Stimulated activated memory B cell treated with anti-CD40 and anti-IgM and Interleukin-4, amounts not matched to agents 10 μg/mL and 1 μg/mL and 100 μg/mL, for 72 hours (primary cell): ENCODE results near the gene WNT3A.

Experiments used
- ATAC-seq: fragments of 150-1000 bp; cut with Tn5 transposase; 2 replicates; pipeline ENCODE4 v1.10.0; 2021
- H3K27ac Mint-ChIP-seq: one replicate; pipeline ENCODE4 v1.8.0; 2022; ENCODE audit warnings: mild to moderate bottlenecking, mixed read lengths
- H3K27me3 Mint-ChIP-seq: one replicate; pipeline ENCODE4 v1.8.0; 2022; ENCODE audit warnings: mixed read lengths
- H3K36me3 Mint-ChIP-seq: one replicate; pipeline ENCODE4 v1.8.0; 2022; ENCODE audit warnings: mixed read lengths
- H3K4me1 Mint-ChIP-seq: one replicate; pipeline ENCODE4 v1.8.0; 2022; ENCODE audit warnings: mixed read lengths
- H3K4me3 Mint-ChIP-seq: one replicate; pipeline ENCODE4 v1.8.0; 2022; ENCODE audit warnings: mild to moderate bottlenecking, moderate library complexity, mixed read lengths
- H3K9me3 Mint-ChIP-seq: one replicate; pipeline ENCODE4 v1.8.0; 2022; ENCODE audit warnings: mixed read lengths

The WNT3A gene

GRCh38 chr1:228073061-228073856 lies 66.5 kb downstream of the WNT3A start:
- peak; percentile 17 for ATAC-seq
- H3K9me3 Mint-ChIP-seq, result no peaks in the 10 kb centered on the region
- H3K27me3 Mint-ChIP-seq, result peaks cover 5% of the 10 kb centered on the region
- no peak overlapping the region for H3K27ac Mint-ChIP-seq
- no peaks in the 10 kb centered on the region for H3K36me3 Mint-ChIP-seq
- H3K4me3 Mint-ChIP-seq, result no peak overlapping the region
- H3K4me1 Mint-ChIP-seq, result peaks cover 32% of the 10 kb centered on the region

GRCh38 chr1:228073857-228074545 lies 67.2 kb downstream of the WNT3A start:
- no peak for ATAC-seq

GRCh38 chr1:228074954-228075730 lies 68.3 kb downstream of the WNT3A start:
- no peak for ATAC-seq
- H3K4me1 Mint-ChIP-seq, result peaks cover 45% of the 10 kb centered on the region

More at GRCh38 chr1:228073857-228074545, 67.2 kb downstream of the WNT3A start:
- Mint-ChIP-seq H3K27ac (no peak overlapping the region), H3K27me3 (no peaks in the 10 kb centered on the region), H3K36me3 (no peaks in the 10 kb centered on the region), H3K9me3 (no peaks in the 10 kb centered on the region), H3K4me3 (no peak overlapping the region), H3K4me1 (peaks cover 36% of the 10 kb centered on the region)

GRCh38 chr1:228075801-228076271 lies 69.0 kb downstream of the WNT3A start:
- H3K36me3 Mint-ChIP-seq, result no peaks in the 10 kb centered on the region
- peaks cover 48% of the 10 kb centered on the region for H3K4me1 Mint-ChIP-seq
- no peak overlapping the region for H3K27ac Mint-ChIP-seq
- ATAC-seq, result no peak
- no peaks in the 10 kb centered on the region for H3K27me3 Mint-ChIP-seq
- no peaks in the 10 kb centered on the region for H3K9me3 Mint-ChIP-seq
- no peak overlapping the region for H3K4me3 Mint-ChIP-seq

More at GRCh38 chr1:228074954-228075730, 68.3 kb downstream of the WNT3A start:
- H3K27ac Mint-ChIP-seq, result no peak overlapping the region
- no peaks in the 10 kb centered on the region for H3K36me3 Mint-ChIP-seq
- H3K9me3 Mint-ChIP-seq, result no peaks in the 10 kb centered on the region
- H3K4me3 Mint-ChIP-seq, result no peak overlapping the region
- no peaks in the 10 kb centered on the region for H3K27me3 Mint-ChIP-seq

GRCh38 chr1:228076796-228077430 lies 70.1 kb downstream of the WNT3A start:
- Mint-ChIP-seq H3K4me1 (peaks cover 56% of the 10 kb centered on the region), H3K36me3 (no peaks in the 10 kb centered on the region), H3K27ac (no peak overlapping the region), H3K9me3 (no peaks in the 10 kb centered on the region), H3K27me3 (no peaks in the 10 kb centered on the region), H3K4me3 (no peak overlapping the region)
- no peak for ATAC-seq

GRCh38 chr1:228077565-228078330 lies 71.0 kb downstream of the WNT3A start:
- Mint-ChIP-seq H3K27ac (no peak overlapping the region), H3K4me3 (no peak overlapping the region), H3K9me3 (no peaks in the 10 kb centered on the region), H3K4me1 (peaks cover 52% of the 10 kb centered on the region), H3K27me3 (no peaks in the 10 kb centered on the region), H3K36me3 (no peaks in the 10 kb centered on the region)
- ATAC-seq, result no peak

GRCh38 chr1:228079013-228079412 lies 72.2 kb downstream of the WNT3A start:
- H3K4me3 Mint-ChIP-seq, result no peak overlapping the region
- ATAC-seq, result no peak
- H3K36me3 Mint-ChIP-seq, result no peaks in the 10 kb centered on the region
- no peaks in the 10 kb centered on the region for H3K9me3 Mint-ChIP-seq
- no peak overlapping the region for H3K27ac Mint-ChIP-seq
- peaks cover 50% of the 10 kb centered on the region for H3K4me1 Mint-ChIP-seq
- H3K27me3 Mint-ChIP-seq, result no peaks in the 10 kb centered on the region

- Mint-ChIP-seq H3K4me3 (no peak overlapping the region), H3K9me3 (no peaks in the 10 kb centered on the region), H3K4me1 (peaks cover 53% of the 10 kb centered on the region), H3K27me3 (no peaks in the 10 kb centered on the region), H3K36me3 (no peaks in the 10 kb centered on the region), H3K27ac (no peak overlapping the region)
- no peak for ATAC-seq
Observed at GRCh38 chr1:228079601-228080263, 72.9 kb downstream of the WNT3A start.

GRCh38 chr1:228081144-228081543 lies 74.3 kb downstream of the WNT3A start:
- Mint-ChIP-seq H3K27me3 (no peaks in the 10 kb centered on the region), H3K4me1 (peaks cover 67% of the 10 kb centered on the region), H3K36me3 (no peaks in the 10 kb centered on the region), H3K27ac (peak overlapping the region; percentile 93), H3K4me3 (peak overlapping the region; percentile 94), H3K9me3 (no peaks in the 10 kb centered on the region)
- no peak for ATAC-seq

GRCh38 chr1:228081578-228082213 lies 74.9 kb downstream of the WNT3A start:
- ATAC-seq, result peak; percentile 48
- peaks cover 72% of the 10 kb centered on the region for H3K4me1 Mint-ChIP-seq
- peak overlapping the region; percentile 93 for H3K27ac Mint-ChIP-seq
- H3K9me3 Mint-ChIP-seq, result no peaks in the 10 kb centered on the region
- H3K27me3 Mint-ChIP-seq, result no peaks in the 10 kb centered on the region
- H3K36me3 Mint-ChIP-seq, result no peaks in the 10 kb centered on the region
- H3K4me3 Mint-ChIP-seq, result peak overlapping the region; percentile 94

- Mint-ChIP-seq H3K27ac (peak within 1 kb of the TSS; percentile 93), H3K27me3 (no peaks in the 10 kb centered on the region), H3K9me3 (no peaks in the 10 kb centered on the region), H3K4me1 (peaks cover 74% of the 10 kb centered on the region), H3K36me3 (no peaks in the 10 kb centered on the region), H3K4me3 (peak within 1 kb of the TSS; percentile 94)
- ATAC-seq, result peak; percentile 93
Observed at GRCh38 chr1:228082214-228082917, 75.6 kb downstream of the WNT3A start, which contains the start of gene ARF1. Gene ARF1 (plus strand): TSS chr1:228082708. CDS start chr1:228097115, 14,407 bp downstream.

- Mint-ChIP-seq H3K4me1 (peaks cover 75% of the 10 kb centered on the region), H3K27ac (peak overlapping the region; percentile 93), H3K36me3 (peaks cover 7% of the 10 kb centered on the region), H3K27me3 (no peaks in the 10 kb centered on the region), H3K4me3 (peak overlapping the region; percentile 94), H3K9me3 (no peaks in the 10 kb centered on the region)
- peak; percentile 21 for ATAC-seq
Observed at GRCh38 chr1:228082918-228083870, 76.4 kb downstream of the WNT3A start.
